Stimulated activated CD4-positive, alpha-beta T cell treated with anti-CD3 and anti-CD28 coated beads, Interleukin-2, amount 100 ng/mL, for 24 hours (primary cell): Measurements from ENCODE around the gene C2orf68.
"Not testable (repeated sequence)": the region's sequence is repeated elsewhere in the genome, so short reads cannot be mapped to it uniquely, and the experiment has no call there.

Experiments
- DNase-seq, 2 donors: peaks; one replicate each; pipeline ENCODE4 v3.0.0-alpha.2; 2020

The C2orf68 gene

GRCh38 chr2:85578243-85579180 lies 33.4 kb downstream of the C2orf68 start:
- peak; percentile 32 to 38 for DNase-seq

GRCh38 chr2:85577386-85578242 lies 34.3 kb downstream of the C2orf68 start, which contains the start of gene VAMP8:
VAMP8 (plus strand) TSS chr2:85577586; CDS start chr2:85577647, 61 bp downstream.
- DNase-seq = peak; percentile 71 to 76

- DNase-seq = no peak
Measured at GRCh38 chr2:85577063-85577385, 34.8 kb downstream of the C2orf68 start.

- DNase-seq = no peak
Measured at GRCh38 chr2:85575739-85576138, 36.1 kb downstream of the C2orf68 start.

GRCh38 chr2:85566265-85566664 lies 45.6 kb downstream of the C2orf68 start:
- no peak for DNase-seq

GRCh38 chr2:85564144-85564563 lies 47.7 kb downstream of the C2orf68 start:
- no peak for DNase-seq

- peak; percentile 94 to 97 for DNase-seq
Measured at GRCh38 chr2:85561280-85562212, 50.3 kb downstream of the C2orf68 start, which contains the start of gene GGCX. GGCX (minus strand) TSS chr2:85561493; CDS start chr2:85561428, 65 bp downstream.

- DNase-seq = no peak
Measured at GRCh38 chr2:85560812-85561279, 51.0 kb downstream of the C2orf68 start.

GRCh38 chr2:85560403-85560726 lies 51.5 kb downstream of the C2orf68 start:
- DNase-seq = not testable (repeated sequence)

GRCh38 chr2:85558160-85558559 lies 53.7 kb downstream of the C2orf68 start:
- no peak for DNase-seq

- no peak for DNase-seq
Measured at GRCh38 chr2:85557130-85557529, 54.7 kb downstream of the C2orf68 start.
